ENCODE measurements around the gene VPREB3.
A peak's percentile ranks its signal among the peaks of the same experiment; 100 is the strongest.

VPREB3 gene

DNA sequence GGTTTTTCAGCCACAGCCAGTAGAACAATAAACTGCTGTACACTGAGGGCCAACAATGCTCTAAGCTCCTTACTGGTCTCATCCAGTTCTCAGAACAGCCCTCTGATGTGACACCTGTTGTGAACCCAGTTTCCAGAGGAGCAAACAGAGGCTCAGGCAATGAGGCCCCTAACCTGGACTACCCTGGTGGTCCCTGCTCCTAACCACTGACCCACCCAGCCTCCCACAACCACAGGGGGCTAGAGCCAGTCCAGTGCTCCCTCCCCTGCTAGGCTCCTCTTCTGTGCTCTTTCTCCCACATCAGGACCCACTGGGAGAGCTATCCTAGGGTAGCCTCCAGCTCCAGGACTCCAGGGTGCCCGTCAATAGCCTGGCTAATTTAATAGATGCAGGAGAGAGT, 28.5 kb upstream of the VPREB3 start:
- DNase-seq (ENCODE audit: low read depth in 2 of 2): no peak

DNA sequence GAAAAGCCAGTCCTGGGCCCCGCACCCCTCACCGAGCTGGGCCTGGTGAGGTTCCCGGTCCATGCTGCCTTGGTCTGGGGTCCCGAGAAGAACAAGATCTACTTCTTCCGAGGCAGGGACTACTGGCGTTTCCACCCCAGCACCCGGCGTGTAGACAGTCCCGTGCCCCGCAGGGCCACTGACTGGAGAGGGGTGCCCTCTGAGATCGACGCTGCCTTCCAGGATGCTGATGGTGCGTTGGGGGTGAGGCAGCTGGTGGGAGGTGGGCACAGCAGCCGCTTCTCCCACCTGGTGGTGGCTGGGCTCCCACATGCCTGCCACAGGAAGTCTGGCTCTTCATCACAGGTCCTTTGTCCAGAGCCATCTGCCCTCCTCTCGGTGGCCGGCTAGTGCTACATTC, 28.0 kb upstream of the VPREB3 start:
- DNase-seq (ENCODE audit: low read depth in 2 of 2): no peak

DNA sequence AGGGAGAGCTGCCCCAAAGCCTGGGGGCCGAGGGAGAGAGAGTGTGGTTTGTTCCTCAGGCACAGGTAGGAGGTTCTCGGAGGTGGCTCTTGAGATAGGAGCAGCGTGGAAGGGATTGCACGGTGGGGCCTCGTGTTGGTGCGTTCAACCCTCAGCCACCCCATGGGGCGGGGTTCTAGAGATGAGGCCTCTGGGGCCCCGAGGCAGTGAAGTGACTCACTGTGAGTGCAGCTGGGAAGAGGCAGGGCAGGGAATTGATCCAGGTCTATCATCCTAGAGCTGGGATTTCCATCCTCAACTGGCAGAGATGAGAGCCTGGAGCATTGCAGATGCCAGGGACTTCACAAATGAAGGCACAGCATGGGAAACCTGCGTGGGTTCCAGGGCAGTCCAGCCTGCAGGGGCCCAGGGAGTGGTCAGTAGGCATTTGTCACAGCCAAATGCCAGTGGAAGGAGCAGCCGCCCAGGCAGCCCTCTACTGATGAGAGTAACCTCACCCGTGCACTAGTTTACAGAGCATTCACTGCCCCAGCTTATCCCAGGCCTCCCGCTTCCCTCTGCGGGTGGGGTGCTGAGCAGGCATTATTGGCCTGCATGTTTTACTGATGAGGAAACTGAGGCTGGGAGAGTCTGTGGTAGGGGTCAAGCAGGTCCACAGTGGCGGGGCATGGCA, 27.4 kb upstream of the VPREB3 start:
- DNase-seq (ENCODE audit: low read depth in 2 of 2): no peak

DNA sequence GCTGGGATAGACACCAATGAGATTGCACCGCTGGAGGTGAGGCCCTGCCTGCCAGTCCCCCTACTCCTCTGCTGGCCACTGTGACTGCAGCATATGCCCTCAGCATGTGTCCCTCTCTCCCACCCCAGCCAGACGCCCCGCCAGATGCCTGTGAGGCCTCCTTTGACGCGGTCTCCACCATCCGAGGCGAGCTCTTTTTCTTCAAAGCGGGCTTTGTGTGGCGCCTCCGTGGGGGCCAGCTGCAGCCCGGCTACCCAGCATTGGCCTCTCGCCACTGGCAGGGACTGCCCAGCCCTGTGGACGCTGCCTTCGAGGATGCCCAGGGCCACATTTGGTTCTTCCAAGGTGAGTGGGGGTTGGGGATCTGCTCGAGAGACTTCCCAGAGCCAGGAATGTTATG, 26.8 kb upstream of the VPREB3 start:
- no peak for DNase-seq (ENCODE audit: low read depth in 2 of 2)

DNA sequence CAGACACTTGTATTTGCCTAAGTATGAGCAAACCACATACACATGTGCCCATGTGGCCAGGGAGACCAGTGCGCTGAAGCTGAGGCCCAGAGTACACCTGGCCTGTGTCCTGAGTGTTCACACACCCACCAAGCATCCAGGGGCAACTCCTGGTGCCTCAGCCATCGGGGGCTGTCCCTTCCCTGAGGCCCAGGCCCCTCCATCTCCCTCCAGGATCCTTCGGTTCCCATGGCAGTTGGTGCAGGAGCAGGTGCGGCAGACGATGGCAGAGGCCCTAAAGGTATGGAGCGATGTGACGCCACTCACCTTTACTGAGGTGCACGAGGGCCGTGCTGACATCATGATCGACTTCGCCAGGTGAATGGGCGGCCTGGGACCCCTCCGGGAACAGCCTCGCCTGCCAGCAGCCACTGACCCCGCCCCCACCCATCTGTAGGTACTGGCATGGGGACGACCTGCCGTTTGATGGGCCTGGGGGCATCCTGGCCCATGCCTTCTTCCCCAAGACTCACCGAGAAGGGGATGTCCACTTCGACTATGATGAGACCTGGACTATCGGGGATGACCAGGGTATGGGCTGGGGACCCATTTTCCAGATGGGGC, 26.0 kb upstream of the VPREB3 start:
- DNase-seq (ENCODE audit: low read depth in 2 of 2): no peak

DNA sequence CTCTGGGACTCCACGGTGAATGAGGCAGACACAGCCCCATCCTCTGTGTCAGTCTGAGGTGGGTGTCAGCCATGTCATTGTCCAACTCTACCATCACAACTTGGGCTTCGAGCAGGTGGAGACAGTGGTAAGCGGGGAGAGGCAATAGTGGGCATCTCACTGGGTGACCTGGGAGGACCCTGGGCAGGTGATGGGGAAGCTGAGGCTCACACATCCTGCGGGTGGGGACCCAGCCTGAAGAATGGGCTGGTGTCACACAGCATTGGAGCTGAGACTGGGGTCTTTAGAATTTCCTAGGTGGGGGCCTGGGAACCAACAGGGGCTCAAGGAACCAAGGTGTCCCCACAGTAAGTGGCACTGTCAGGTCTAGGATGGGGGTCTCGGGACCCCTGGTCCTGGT, 25.5 kb upstream of the VPREB3 start:
- DNase-seq (ENCODE audit: low read depth in 2 of 2): no peak

DNA sequence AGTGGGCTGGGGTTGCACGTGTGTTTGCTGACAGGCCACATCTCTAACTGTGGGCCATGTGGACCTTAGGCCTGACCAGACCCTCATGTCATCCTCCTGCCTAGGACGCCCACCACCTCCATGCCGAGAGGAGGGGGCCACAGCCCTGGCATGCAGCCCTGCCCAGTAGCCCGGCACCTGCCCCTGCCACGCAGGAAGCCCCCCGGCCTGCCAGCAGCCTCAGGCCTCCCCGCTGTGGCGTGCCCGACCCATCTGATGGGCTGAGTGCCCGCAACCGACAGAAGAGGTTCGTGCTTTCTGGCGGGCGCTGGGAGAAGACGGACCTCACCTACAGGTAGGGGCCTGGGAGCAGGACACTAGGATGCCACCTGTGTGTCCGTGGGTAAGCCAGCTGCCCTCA, 24.9 kb upstream of the VPREB3 start:
- DNase-seq (ENCODE audit: low read depth in 2 of 2): no peak

DNA sequence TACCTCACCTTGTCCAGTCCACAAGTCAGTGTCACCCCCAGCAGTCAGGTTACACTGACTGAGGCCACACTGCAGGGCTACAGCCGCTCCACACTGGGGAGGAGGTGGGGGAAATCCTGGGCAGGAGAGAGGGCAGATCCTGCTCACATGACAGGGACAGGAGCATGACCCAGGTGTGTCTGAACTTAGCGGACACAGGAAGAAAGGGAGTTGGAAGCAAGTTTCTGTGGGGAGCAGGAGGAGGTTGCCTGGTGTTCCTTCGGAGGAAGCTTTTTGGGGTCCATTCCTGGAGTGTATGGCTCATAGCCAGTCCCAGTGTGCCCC, 24.3 kb upstream of the VPREB3 start:
- no peak for DNase-seq (ENCODE audit: low read depth in 2 of 2)

DNA sequence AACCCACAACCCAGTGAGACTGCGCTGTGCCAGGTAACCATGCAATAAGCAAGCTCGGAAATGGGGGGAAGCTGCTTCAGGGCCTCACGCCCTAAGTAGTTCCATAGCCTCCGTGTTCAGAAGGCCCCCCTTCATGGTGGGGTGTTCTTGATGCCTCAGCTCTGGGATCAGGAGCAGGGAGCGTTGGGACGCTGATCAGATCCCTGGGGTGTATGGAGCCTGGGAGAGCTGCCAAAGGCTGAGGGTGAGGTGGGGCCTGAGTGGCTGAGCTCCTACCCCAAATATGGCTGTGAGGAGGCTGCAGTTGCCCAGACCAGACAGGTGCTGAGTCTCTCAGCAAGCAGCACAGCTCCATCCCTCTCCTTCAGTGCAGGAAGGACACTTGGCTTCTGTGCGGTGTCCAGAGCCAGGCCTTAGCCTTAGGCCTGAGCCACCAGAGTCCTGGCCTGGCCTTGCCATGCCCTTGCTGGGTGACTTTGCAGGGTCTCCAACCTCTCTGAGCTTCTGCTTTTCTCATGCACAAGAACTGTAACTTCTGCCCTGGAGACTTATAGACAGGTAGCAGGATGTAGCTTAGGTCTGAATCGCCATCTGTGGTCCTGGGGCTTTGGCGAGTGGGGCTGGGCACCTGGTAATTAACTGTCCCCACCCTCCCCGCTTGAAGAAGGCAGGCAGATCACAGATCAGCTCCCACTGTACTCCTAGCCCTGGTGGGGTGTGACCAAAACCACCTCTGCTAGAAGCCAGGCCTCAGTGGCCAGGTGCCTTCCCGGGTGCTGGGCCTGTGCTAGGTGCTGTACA, 23.8 kb upstream of the VPREB3 start:
- no peak for DNase-seq (ENCODE audit: low read depth in 2 of 2)

DNA sequence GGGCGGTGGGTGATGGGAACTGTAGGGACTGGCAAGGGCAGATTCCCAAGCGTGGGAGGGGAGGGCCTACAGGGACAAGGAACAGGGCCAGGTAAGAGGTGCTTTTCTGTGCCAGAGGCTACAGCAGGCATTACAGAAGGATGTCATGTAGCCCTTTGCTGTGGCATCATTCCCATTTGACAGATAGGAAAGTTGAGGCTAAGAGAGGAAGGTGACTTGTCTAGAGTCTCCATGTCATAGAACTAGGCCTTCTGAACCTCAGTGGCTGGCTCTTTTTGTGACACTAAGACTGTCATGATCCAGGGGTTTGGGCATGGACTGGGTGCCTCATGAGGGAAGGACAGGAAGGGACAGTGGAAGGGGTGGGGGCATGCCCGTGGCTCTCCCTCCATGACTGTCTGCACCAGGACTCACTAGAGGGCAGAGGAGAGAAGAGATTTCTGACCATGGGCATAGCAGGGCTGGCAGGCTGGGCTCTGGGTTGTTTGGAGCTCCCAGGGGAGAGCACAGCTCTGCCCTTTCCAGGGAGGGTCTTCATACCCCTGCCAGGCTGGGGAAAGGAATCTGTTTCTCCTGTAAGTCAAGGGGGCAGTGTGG, 21.7 kb upstream of the VPREB3 start:
- no peak for DNase-seq (ENCODE audit: low read depth in 2 of 2)

DNA sequence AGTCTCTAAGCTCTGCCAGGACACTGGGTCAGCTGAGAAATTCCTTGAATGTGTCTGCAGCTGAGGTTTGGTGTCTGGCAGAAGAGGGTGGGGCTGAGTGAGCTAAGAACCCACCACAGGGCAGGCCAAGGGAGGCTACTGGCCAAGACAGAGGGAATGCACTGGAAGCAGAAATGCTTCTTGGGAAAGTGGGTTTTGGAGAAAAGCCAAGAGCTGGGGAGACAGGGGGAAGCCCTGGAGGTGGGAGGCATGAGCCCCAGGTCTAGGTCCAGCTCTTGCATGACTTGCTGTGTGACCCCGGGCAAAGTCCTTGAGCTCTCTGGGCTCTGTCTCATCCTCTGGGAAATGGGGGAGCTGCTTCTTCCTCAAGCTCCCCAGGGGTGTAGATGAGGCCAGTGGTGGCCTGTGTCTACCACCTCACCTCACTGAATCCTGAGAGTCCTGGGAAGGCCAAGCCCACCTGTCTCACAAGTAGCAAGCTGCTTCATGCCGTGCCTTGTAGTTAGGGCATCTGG, 20.8 kb upstream of the VPREB3 start:
- no peak for DNase-seq (ENCODE audit: low read depth in 2 of 2)

DNA sequence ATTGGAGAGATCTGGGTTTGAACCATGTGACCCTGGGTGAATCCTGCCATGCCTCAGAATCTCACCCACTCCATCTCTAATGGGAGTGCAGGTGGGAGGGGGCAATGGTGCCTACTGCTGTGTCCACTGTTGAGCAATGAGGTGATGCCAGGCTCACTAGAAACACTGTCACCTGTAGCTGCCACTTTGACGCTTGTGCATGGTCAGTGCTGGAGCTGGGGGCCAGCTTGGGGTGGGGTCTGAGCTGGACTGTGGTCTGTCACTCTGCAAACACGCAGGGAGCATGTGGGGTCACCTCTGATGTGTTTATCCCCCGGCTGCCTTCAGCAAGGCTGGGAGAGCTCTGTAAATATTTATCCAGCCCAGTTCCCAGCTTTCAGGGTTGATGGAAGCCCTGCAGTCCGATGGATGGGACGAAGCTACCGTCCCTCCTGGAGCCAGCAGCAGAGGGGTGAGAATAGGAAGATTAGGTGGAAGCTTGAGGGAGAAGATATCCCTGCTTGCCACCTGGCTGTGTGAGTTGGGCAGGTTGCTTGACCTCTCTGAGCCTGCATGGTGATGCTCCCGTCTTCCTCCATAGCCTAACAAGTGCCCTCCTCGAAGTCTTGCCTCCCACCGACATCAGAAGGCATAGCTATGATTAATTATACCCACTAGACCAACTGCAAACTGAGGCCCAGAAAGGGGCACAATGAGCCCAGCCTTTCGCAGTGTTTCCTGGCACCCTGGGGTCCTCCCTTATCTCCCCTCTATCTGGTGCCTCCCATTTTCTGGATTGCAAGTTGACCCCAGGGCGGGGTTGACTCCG, 20.1 kb upstream of the VPREB3 start:
- DNase-seq (ENCODE audit: low read depth in 2 of 2): no peak

DNA sequence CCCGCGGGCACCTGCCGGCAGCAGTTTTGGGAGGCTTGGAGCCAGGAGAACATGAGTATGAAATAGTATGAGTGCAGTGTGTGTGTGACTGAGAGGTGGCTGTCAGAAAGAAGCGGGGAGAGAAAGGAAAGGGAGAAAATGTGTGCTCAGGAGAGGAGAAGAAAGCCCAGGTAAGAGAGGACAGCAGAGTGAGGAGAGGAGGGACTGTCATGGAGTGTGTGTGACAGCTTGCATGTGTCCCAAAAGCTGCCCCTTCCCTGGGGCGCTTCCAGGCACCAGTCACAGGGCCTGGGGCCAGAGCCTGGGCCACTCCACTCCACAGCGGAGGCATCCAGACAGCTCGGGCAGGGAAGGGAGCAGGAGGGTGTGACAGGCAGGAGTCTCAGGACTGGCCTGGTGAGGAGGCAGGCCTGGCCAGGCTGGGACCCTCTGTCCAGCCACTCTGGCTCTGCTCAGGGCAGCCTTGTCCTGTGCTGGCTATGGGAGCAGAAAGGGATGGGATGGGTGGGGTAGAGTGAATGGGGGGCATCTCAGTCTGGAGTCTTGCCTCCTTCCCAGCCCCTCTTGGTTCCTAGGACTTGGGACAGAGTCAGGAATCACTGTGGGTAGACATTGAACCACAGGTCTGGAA, 19.4 kb upstream of the VPREB3 start:
- no peak for DNase-seq (ENCODE audit: low read depth in 2 of 2)

DNA sequence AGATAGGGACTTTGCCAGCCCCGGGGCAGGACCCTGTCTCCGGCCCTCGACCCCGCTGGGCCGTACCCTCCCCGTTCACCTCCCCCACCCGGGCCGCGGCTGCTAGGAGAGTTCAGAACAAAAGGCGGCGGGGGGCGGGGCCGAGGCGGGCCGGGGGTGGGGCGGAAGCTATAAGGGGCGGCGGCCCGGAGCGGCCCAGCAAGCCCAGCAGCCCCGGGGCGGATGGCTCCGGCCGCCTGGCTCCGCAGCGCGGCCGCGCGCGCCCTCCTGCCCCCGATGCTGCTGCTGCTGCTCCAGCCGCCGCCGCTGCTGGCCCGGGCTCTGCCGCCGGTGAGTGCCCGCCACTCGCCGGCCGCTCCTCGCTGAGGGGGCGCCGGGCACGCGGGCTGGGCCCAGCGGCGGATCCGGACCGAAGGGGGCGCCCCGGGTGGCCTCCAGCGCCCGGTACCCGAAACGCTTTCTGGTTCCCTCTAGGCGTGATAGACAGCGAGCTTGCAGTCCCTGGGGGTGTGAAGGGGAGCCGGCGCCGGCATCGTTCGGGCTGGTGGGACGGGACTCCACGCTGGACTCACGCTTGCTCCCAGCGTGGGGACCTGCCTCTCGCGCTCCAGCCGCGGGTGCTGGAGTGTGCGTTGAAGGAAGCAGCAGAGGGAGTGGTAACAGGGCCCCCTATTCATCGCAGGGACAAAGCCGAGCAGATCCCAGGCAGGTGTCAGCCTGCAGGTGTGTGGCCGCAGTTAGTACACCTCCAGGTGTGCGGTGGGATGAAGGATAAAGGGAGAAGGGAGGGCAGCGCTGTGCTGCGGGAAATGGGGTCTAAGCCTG, 18.6 kb upstream of the VPREB3 start, which contains the start of gene MMP11:
MMP11 (plus strand) TSS at position 201 of the 825 bp plus-strand sequence; CDS start at position 223, 22 bp downstream.
- DNase-seq (ENCODE audit: low read depth in 2 of 2): peak in 1 of 2 donors; percentile 29

DNA sequence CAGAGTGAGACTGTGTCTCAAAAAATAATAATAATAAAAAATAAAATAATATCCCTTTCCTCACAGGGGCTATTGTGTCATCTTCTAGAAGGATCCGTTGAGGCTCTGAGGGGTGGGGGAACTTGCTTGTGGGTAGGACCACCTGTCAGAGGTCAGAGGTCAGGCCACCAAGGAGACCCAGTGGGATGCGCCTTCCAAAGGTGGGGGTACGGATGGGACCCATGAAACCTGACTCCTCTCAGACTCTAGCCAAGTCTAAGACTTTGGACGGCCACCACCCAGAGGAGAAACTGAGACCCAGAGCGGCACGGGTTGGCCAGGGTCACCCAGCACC, 18.1 kb upstream of the VPREB3 start:
- no peak for DNase-seq (ENCODE audit: low read depth in 2 of 2)

DNA sequence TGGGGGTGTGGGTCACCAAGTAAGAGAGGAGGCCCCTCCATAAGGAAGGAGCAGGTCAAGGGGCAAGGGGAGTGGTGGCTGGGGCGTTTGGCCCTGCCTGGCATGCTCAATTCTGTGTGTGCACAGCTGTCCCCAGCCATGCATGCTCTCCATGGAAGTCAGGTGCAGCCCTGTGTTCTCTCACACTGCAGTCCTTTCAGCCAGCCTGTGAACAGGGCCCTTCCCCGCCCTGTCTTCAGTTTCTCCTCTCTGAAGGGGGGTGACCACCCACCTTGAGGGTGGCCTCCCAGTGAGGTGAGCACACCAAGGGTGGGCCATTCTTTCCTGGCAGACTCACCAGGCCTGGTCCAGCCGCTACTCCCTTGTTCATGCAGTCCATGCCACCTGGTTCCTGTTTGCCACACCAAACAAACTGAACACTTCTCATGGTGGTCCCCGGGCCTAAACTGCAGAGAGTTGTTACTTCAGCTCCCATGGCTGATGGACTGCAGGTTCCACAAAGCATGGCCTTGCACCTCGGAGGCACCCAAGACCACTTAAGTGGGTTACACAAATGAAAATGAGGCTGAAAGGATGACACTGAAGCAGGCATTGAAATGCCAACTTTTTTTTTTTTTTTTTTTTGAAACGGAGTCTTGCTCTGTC, 15.2 kb upstream of the VPREB3 start:
- DNase-seq (ENCODE audit: low read depth in 2 of 2): no peak

DNA sequence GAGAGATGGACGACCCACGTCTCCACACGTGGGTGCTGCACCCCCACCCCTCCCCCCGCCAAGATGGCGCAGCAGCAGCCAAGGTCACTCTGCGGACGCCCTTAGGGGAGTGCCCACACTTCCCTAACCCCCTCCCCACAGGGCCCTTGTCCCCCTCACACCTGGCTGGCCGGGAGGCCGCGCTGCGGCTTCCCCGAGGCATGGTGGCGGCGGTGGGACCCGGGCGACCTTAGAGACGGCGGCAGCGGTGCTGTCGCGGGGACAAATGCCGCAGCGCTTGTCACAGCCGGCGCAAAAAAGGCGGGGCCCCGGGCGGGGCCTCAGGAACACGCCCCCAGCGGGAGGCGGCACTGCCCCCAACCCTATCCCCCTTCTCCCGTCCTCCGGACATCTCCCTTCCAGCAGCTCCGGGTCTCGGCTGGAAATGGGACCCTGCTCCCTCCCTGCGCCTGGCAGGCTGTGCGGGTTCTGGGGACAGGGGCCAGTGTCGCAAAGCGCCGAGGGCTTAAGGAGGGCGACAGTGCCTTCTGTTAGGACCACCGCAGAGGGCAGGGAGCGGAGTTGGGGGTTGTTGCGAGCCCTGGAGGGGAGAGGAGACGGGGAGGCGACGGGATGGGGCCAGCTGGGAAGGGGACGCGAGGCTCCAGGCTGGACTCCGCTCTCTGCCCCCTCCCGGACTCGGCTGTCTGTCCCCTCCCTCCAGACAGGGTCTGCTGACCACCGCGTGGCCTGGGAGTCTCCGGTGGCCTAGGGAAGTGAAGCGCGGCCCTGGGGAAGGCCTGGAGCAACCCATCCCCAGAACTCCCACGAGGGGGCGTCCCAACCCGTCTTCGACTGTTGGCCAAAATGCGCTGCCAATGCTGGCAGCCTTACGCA, 13.7 kb upstream of the VPREB3 start, which contains the start of gene CHCHD10:
CHCHD10 (minus strand) TSS at position 300 of the 876 bp plus-strand sequence; CDS start at position 202, 98 bp downstream.
- peak; percentile 72 to 74 for DNase-seq (ENCODE audit: low read depth in 2 of 2)

DNA sequence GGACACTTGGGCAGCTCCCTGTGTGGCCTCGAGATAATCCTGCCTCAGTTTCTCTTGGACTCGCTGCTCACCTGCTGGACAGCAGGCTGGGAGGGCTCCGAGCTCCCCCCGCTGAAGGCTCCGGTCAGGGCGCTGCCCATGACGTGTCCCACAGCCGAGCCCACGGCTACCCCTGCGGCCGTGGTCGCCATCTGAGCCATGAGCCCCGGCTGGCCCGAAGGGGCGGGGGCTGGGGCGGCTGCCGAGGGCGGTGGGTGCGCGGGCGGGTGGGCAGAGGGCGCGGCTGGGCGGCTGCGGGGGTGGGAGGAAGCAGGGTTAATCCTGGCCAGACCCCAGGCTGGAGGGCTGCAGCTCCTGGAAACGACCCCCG, 13.1 kb upstream of the VPREB3 start:
- DNase-seq (ENCODE audit: low read depth in 2 of 2): no peak
